ENCODE measurements around the gene FAM216A.

The FAM216A gene

DNA sequence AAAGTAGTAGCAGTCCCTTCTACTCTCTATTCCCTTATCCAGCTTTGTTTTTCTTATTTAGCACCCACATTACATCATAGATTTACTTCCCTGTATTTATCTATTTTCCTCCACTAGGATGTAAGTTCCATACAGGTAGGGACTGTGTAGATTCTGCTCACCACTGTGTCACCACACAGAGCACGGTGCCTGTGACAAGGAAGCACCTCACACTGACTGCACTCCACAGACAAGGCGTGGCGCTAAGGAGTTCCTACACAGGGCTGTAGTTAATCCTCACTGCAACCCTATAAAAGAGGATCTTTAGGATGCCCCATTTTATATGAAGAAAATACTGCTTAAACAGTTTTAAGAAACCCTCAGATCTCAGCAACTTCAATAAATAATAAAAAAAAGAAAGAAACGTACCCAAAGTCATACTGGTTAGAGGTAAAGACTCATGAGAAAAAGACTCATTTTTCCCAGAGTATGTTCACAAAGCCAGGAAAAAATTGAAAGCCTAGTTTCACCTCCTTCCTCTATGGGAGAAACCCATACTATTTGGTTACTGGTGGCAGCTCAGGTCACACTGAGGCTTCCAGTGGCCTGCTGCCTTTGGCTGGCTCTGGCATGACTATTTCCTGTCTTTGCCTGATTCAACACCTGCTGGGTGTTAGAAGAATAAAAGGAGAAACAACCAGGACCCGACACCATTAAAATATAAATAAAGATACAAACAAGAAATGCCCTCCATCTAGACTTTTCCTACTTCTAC is 70.4 kb downstream of the FAM216A start:
- DNase-seq (ENCODE audit: low spot score) = no peak

All from activated CD4-positive, alpha-beta T cell treated with anti-CD3 and anti-CD28 coated beads, Interleukin-2, Interleukin-4, amounts not matched to agents 100 ng/mL and 50 ng/mL, durations not matched to agents 16 hours and 8 hours (primary cell).